T-helper 1 cell treated with Interleukin-12 subunit alpha and Interleukin-12 subunit beta and Interleukin-4 antibody, amounts not matched to agents 30 μg/mL and 1 μg/mL, for 36 hours (primary cell): ENCODE data around the gene MOGAT2.
"Not testable (repeated sequence)": the region's sequence is repeated elsewhere in the genome, so short reads cannot be mapped to it uniquely, and the experiment has no call there.

Experiments
- H3K27ac Mint-ChIP-seq: one replicate; pipeline ENCODE4 v1.8.0; 2021; ENCODE audit warnings: mild to moderate bottlenecking, mixed read lengths
- H3K27me3 Mint-ChIP-seq: one replicate; pipeline ENCODE4 v1.8.0; 2021; ENCODE audit warnings: low read depth, mixed read lengths
- H3K36me3 Mint-ChIP-seq: one replicate; pipeline ENCODE4 v1.8.0; 2021; ENCODE audit warnings: low read depth, mixed read lengths
- H3K4me1 Mint-ChIP-seq: one replicate; pipeline ENCODE4 v1.8.0; 2021; ENCODE audit warnings: low read depth, mixed read lengths
- H3K4me3 Mint-ChIP-seq: one replicate; pipeline ENCODE4 v1.8.0; 2021; ENCODE audit warnings: mild to moderate bottlenecking, moderate library complexity, mixed read lengths
- H3K9me3 Mint-ChIP-seq: one replicate; pipeline ENCODE4 v1.8.0; 2021; ENCODE audit warnings: mixed read lengths

The MOGAT2 gene

GRCh38 chr11:75733431-75734107, 15.9 kb downstream of the MOGAT2 start:
- Mint-ChIP-seq H3K27me3 (peaks cover 12% of the 10 kb centered on the region), H3K9me3 (no peaks in the 10 kb centered on the region), H3K4me1 (no peaks in the 10 kb centered on the region), H3K4me3 (no peak overlapping the region), H3K36me3 (no peaks in the 10 kb centered on the region), H3K27ac (no peak overlapping the region)

- H3K27ac Mint-ChIP-seq: no peak overlapping the region
- H3K9me3 Mint-ChIP-seq: no peaks in the 10 kb centered on the region
- H3K4me1 Mint-ChIP-seq: no peaks in the 10 kb centered on the region
- no peak overlapping the region for H3K4me3 Mint-ChIP-seq
- H3K27me3 Mint-ChIP-seq: peaks cover 23% of the 10 kb centered on the region
- no peaks in the 10 kb centered on the region for H3K36me3 Mint-ChIP-seq
These were observed 17.0 kb downstream of the MOGAT2 start for GRCh38 chr11:75734491-75735180.

- no peak overlapping the region for H3K4me3 Mint-ChIP-seq
- no peaks in the 10 kb centered on the region for H3K9me3 Mint-ChIP-seq
- no peaks in the 10 kb centered on the region for H3K36me3 Mint-ChIP-seq
- no peak overlapping the region for H3K27ac Mint-ChIP-seq
- peaks cover 28% of the 10 kb centered on the region for H3K27me3 Mint-ChIP-seq
- H3K4me1 Mint-ChIP-seq: no peaks in the 10 kb centered on the region
These were observed 17.7 kb downstream of the MOGAT2 start for GRCh38 chr11:75735181-75735845.

- Mint-ChIP-seq H3K4me3 (no peak overlapping the region), H3K27me3 (peaks cover 41% of the 10 kb centered on the region), H3K27ac (no peak overlapping the region), H3K36me3 (no peaks in the 10 kb centered on the region), H3K4me1 (no peaks in the 10 kb centered on the region), H3K9me3 (no peaks in the 10 kb centered on the region)
These were observed 19.7 kb downstream of the MOGAT2 start for GRCh38 chr11:75737314-75737713.

- Mint-ChIP-seq H3K36me3 (no peaks in the 10 kb centered on the region), H3K27me3 (peaks cover 62% of the 10 kb centered on the region), H3K4me3 (no peak overlapping the region), H3K4me1 (no peaks in the 10 kb centered on the region), H3K9me3 (no peaks in the 10 kb centered on the region), H3K27ac (no peak overlapping the region)
These were observed 23.0 kb downstream of the MOGAT2 start for GRCh38 chr11:75740681-75741080.

- H3K4me3 Mint-ChIP-seq, H3K27ac Mint-ChIP-seq, H3K9me3 Mint-ChIP-seq, H3K36me3 Mint-ChIP-seq, H3K4me1 Mint-ChIP-seq: not testable (repeated sequence)
- H3K27me3 Mint-ChIP-seq: peaks cover 54% of the 10 kb centered on the region
These were observed 25.5 kb downstream of the MOGAT2 start for GRCh38 chr11:75743159-75743558.

- no peaks in the 10 kb centered on the region for H3K36me3 Mint-ChIP-seq
- H3K9me3 Mint-ChIP-seq: no peaks in the 10 kb centered on the region
- H3K27me3 Mint-ChIP-seq: peaks cover 49% of the 10 kb centered on the region
- H3K4me1 Mint-ChIP-seq: no peaks in the 10 kb centered on the region
- no peak overlapping the region for H3K27ac Mint-ChIP-seq
- H3K4me3 Mint-ChIP-seq: no peak overlapping the region
These were observed 26.3 kb downstream of the MOGAT2 start for GRCh38 chr11:75743711-75744563.

- Mint-ChIP-seq H3K4me3 (no peak overlapping the region), H3K4me1 (no peaks in the 10 kb centered on the region), H3K27me3 (peaks cover 34% of the 10 kb centered on the region), H3K27ac (no peak overlapping the region), H3K9me3 (no peaks in the 10 kb centered on the region), H3K36me3 (no peaks in the 10 kb centered on the region)
These were observed 28.2 kb downstream of the MOGAT2 start for GRCh38 chr11:75745807-75746206.

- not testable (repeated sequence) for H3K4me1 Mint-ChIP-seq, H3K36me3 Mint-ChIP-seq, H3K27ac Mint-ChIP-seq, H3K9me3 Mint-ChIP-seq, H3K4me3 Mint-ChIP-seq
- peaks cover 20% of the 10 kb centered on the region for H3K27me3 Mint-ChIP-seq
These were observed 31.2 kb downstream of the MOGAT2 start for GRCh38 chr11:75748729-75749273.

GRCh38 chr11:75754933-75755332, 37.3 kb downstream of the MOGAT2 start:
- H3K27me3 Mint-ChIP-seq: peaks cover 32% of the 10 kb centered on the region
- not testable (repeated sequence) for H3K9me3 Mint-ChIP-seq, H3K36me3 Mint-ChIP-seq, H3K4me3 Mint-ChIP-seq, H3K4me1 Mint-ChIP-seq, H3K27ac Mint-ChIP-seq

GRCh38 chr11:75757651-75758050, 40.0 kb downstream of the MOGAT2 start:
- H3K9me3 Mint-ChIP-seq: no peaks in the 10 kb centered on the region
- peaks cover 2% of the 10 kb centered on the region for H3K4me1 Mint-ChIP-seq
- peaks cover 32% of the 10 kb centered on the region for H3K27me3 Mint-ChIP-seq
- H3K27ac Mint-ChIP-seq: no peak overlapping the region
- no peaks in the 10 kb centered on the region for H3K36me3 Mint-ChIP-seq
- H3K4me3 Mint-ChIP-seq: no peak overlapping the region

GRCh38 chr11:75759832-75760231, 42.2 kb downstream of the MOGAT2 start:
- no peaks in the 10 kb centered on the region for H3K9me3 Mint-ChIP-seq
- H3K36me3 Mint-ChIP-seq: no peaks in the 10 kb centered on the region
- no peak overlapping the region for H3K27ac Mint-ChIP-seq
- H3K4me1 Mint-ChIP-seq: peaks cover 2% of the 10 kb centered on the region
- H3K4me3 Mint-ChIP-seq: no peak overlapping the region
- peaks cover 28% of the 10 kb centered on the region for H3K27me3 Mint-ChIP-seq

GRCh38 chr11:75760243-75760642, 42.6 kb downstream of the MOGAT2 start:
- no peak overlapping the region for H3K27ac Mint-ChIP-seq
- H3K9me3 Mint-ChIP-seq: no peaks in the 10 kb centered on the region
- H3K27me3 Mint-ChIP-seq: peaks cover 27% of the 10 kb centered on the region
- H3K4me1 Mint-ChIP-seq: peaks cover 1% of the 10 kb centered on the region
- H3K4me3 Mint-ChIP-seq: no peak overlapping the region
- H3K36me3 Mint-ChIP-seq: no peaks in the 10 kb centered on the region
